ENCODE measurements around the gene CAMK1G.

DNA sequence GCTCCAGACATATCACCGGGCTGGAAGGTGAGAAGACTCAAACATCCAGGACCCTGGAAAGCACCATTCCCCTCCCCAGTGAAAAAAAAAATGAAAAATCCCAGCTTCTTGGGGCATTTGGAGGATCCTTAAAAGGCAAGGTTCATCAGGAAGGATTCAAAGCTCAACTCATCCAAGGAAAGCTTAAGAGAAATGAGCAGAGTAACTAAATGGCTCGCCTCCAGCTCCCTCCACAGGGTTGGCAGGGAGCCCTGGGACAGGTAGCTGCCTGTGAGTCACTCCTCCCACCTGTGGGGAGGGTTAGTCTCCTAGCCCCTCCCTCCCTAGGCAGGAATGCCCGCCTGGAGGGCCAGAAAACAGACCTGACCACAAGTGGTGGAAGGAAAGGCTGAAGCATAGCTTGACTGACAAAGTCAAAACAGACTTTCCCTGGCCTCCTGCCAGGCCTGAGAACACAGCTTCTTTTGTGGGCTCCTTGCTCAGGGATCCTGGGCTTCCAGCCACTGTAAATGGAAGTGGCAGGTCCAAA lies 69.4 kb downstream of the CAMK1G start:
- TF ChIP-seq, protein P1, sequence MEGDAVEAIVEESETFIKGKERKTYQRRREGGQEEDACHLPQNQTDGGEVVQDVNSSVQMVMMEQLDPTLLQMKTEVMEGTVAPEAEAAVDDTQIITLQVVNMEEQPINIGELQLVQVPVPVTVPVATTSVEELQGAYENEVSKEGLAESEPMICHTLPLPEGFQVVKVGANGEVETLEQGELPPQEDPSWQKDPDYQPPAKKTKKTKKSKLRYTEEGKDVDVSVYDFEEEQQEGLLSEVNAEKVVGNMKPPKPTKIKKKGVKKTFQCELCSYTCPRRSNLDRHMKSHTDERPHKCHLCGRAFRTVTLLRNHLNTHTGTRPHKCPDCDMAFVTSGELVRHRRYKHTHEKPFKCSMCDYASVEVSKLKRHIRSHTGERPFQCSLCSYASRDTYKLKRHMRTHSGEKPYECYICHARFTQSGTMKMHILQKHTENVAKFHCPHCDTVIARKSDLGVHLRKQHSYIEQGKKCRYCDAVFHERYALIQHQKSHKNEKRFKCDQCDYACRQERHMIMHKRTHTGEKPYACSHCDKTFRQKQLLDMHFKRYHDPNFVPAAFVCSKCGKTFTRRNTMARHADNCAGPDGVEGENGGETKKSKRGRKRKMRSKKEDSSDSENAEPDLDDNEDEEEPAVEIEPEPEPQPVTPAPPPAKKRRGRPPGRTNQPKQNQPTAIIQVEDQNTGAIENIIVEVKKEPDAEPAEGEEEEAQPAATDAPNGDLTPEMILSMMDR (conservative IDR thresholded peaks at IDR 0.05) = no peak
- no peak for TF ChIP-seq EZH2 (IDR thresholded peaks at IDR 0.05; ENCODE audit: low read depth)

All from PC-9 (cell line).